ENCODE measurements around the gene SUCNR1. TPM values are rescaled to one million over a fixed set of nuclear protein-coding genes. Genes with fewer than 3 reads are reported as not detected.
"Not testable (repeated sequence)": the region's sequence is repeated elsewhere in the genome, so short reads cannot be mapped to it uniquely, and the experiment has no call there.

Gene SUCNR1
- total and polyA plus RNA-seq, 7 donors, result 0.16 to 2.8 (median 0.36) TPM; not detected in 2

DNA sequence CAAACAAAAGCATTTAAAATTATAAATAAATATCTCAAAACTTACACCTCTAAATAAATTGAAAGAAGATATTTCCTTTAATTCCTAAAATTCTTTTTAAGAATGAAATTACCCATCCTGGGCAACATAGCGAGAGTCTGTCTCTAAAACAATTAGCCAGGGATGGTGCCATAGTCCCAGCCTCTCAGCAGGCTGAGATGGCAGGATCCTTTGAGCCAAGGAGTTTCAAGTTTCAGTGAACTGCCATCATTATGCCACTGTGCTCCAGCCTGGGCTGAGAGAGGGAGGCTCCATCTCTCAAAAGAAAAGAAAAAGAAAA is 34.2 kb upstream of the SUCNR1 start:
- TF ChIP-seq EP300 (IDR thresholded peaks at IDR 0.05) (no peak), POLR2AphosphoS5 (IDR thresholded peaks at IDR 0.05) (no peak), POLR2A (IDR thresholded peaks at IDR 0.05) (no peak)
- TF ChIP-seq, protein P1, sequence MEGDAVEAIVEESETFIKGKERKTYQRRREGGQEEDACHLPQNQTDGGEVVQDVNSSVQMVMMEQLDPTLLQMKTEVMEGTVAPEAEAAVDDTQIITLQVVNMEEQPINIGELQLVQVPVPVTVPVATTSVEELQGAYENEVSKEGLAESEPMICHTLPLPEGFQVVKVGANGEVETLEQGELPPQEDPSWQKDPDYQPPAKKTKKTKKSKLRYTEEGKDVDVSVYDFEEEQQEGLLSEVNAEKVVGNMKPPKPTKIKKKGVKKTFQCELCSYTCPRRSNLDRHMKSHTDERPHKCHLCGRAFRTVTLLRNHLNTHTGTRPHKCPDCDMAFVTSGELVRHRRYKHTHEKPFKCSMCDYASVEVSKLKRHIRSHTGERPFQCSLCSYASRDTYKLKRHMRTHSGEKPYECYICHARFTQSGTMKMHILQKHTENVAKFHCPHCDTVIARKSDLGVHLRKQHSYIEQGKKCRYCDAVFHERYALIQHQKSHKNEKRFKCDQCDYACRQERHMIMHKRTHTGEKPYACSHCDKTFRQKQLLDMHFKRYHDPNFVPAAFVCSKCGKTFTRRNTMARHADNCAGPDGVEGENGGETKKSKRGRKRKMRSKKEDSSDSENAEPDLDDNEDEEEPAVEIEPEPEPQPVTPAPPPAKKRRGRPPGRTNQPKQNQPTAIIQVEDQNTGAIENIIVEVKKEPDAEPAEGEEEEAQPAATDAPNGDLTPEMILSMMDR (IDR thresholded peaks at IDR 0.05), result no peak
- Histone ChIP-seq H3K9me3 (no peaks in the 10 kb centered on the region), H3K4me3 (no peak overlapping the region), H3K36me3 (no peaks in the 10 kb centered on the region), H3K27me3 (no peaks in the 10 kb centered on the region), H3K4me1 (peaks cover 0 to 17% (median 12%) of the 10 kb centered on the region in 4 donors), H3K27ac (no peak overlapping the region)
- intact Hi-C loops (cut with DNase I), result loop anchor here (1.0 to 10.0 kb wide), 4 partner anchors 78 to 614 kb away; no protein-coding TSS in a partner anchor
- WGBS, 2 donors, result 69 to 87% methylated on average over 1 of the region's 1 CpG
- no peak for DNase-seq

GRCh38 chr3:151841801-151842200 is 31.6 kb upstream of the SUCNR1 start:
- Histone ChIP-seq H3K4me1 (peaks cover 0 to 7% (median 6%) of the 10 kb centered on the region in 4 donors), H3K27ac (no peak overlapping the region), H3K27me3 (no peaks in the 10 kb centered on the region), H3K36me3 (no peaks in the 10 kb centered on the region), H3K4me3 (no peak overlapping the region), H3K9me3 (no peaks in the 10 kb centered on the region)
- no peak for DNase-seq
- intact Hi-C loops (cut with DNase I), result no loop called here
- WGBS, 2 donors, result 84 to 91% methylated on average over 6 of the region's 6 CpGs
- TF ChIP-seq POLR2AphosphoS5 (IDR thresholded peaks at IDR 0.05), result no peak
- TF ChIP-seq, protein P1 (IDR thresholded peaks at IDR 0.05), result no peak
- no peak for TF ChIP-seq EP300 (IDR thresholded peaks at IDR 0.05)
- no peak for TF ChIP-seq POLR2A (IDR thresholded peaks at IDR 0.05)

- no peaks in the 10 kb centered on the region for H3K9me3 ChIP-seq
- no peaks in the 10 kb centered on the region for H3K36me3 ChIP-seq
- TF ChIP-seq POLR2A (IDR thresholded peaks at IDR 0.05) (no peak), EP300 (IDR thresholded peaks at IDR 0.05) (no peak), POLR2AphosphoS5 (IDR thresholded peaks at IDR 0.05) (no peak)
- TF ChIP-seq, protein P1 (IDR thresholded peaks at IDR 0.05), result no peak
- DNase-seq, result no peak
- intact Hi-C loops (cut with DNase I), result no loop called here
- H3K4me1 ChIP-seq, result no peaks in the 10 kb centered on the region
- no peak overlapping the region for H3K4me3 ChIP-seq
- WGBS, 2 donors, result 3 to 27% methylated on average over 1 of the region's 1 CpG
- no peaks in the 10 kb centered on the region for H3K27me3 ChIP-seq
- no peak overlapping the region for H3K27ac ChIP-seq
These were observed 30.2 kb upstream of the SUCNR1 start for GRCh38 chr3:151843275-151843674.

- no peak for DNase-seq
- Histone ChIP-seq H3K9me3 (no peaks in the 10 kb centered on the region), H3K4me3 (no peak overlapping the region), H3K27me3 (no peaks in the 10 kb centered on the region), H3K27ac (no peak overlapping the region), H3K4me1 (no peaks in the 10 kb centered on the region), H3K36me3 (no peaks in the 10 kb centered on the region)
- WGBS, 2 donors, result 66 to 74% methylated on average over 3 of the region's 3 CpGs
- intact Hi-C loops (cut with DNase I), result no loop called here
- TF ChIP-seq POLR2A (IDR thresholded peaks at IDR 0.05), result no peak
- no peak for TF ChIP-seq EP300 (IDR thresholded peaks at IDR 0.05)
- TF ChIP-seq POLR2AphosphoS5 (IDR thresholded peaks at IDR 0.05), result no peak
- TF ChIP-seq, protein P1 (IDR thresholded peaks at IDR 0.05), result no peak
These were observed 28.0 kb upstream of the SUCNR1 start for GRCh38 chr3:151845306-151845905.

GRCh38 chr3:151850065-151850464 is 23.4 kb upstream of the SUCNR1 start:
- intact Hi-C loops (cut with DNase I); H3K27me3 ChIP-seq; H3K36me3 ChIP-seq; H3K4me3 ChIP-seq; H3K9me3 ChIP-seq; H3K27ac ChIP-seq; DNase-seq; H3K4me1 ChIP-seq: not testable (repeated sequence)
- 93 to 94% methylated on average over 2 of the region's 2 CpGs for WGBS, 2 donors
